Urothelium cell line (cell line): ENCODE data around the gene PGBD5.

ENCODE experiments used
- DNase-seq: peaks from one replicate; pipeline ENCODE4 v3.0.0; 2011; ENCODE audit warnings: low spot score, mixed read lengths
- FAIRE-seq: peaks from 2 replicates; lab custom pipeline; 2011; peaks lifted over from hg19 to GRCh38; lab: Jason Lieb, UNC

The PGBD5 gene

GRCh38 chr1:230398856-230399255 lies 27.3 kb downstream of the PGBD5 start:
- FAIRE-seq = no peak
- DNase-seq = no peak

DNA sequence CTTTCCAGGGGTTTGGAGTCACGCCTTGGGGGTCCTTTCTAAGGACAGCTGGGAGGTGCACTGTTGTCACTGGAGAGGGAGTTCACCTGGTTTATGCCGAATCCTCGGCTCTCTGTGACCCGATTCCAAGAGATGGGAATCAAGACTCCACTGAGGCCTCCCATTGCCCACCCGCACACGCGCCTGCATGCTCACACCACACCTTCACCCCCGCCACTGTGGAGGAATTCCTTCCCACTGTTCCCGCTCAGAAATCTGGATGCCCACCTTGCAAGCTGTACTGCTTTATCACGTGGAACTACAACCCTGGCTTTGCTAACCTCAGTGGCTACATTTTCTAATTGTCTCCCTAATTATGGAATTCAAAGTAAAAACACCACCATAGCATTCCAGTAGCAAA lies 29.2 kb downstream of the PGBD5 start:
- FAIRE-seq (no peak), DNase-seq (no peak)

GRCh38 chr1:230395932-230396331 lies 30.2 kb downstream of the PGBD5 start:
- FAIRE-seq = no peak
- DNase-seq = no peak

- DNase-seq (no peak), FAIRE-seq (no peak)
Observed at GRCh38 chr1:230394741-230395140, 31.4 kb downstream of the PGBD5 start.

DNA sequence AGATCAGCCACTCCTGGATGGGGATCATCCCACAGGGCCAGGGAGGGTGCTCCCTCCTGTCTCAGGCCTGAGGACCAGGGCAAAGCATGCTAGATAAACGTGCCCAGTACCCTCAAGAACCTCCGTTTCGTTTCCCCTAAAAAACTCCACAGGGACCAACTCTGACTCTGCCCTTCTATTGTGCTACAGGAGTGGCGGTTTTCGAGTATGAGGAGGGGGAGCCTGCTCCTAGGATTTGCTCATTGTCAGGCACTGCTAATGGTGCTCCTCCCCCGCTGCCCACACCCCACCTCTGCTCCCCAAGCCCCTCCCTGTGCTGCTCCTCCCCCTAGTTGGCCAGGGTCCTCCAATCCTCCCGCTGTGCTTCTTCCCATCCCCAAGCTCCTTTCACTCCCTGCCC lies 32.0 kb downstream of the PGBD5 start:
- no peak for DNase-seq
- FAIRE-seq = no peak

- no peak for FAIRE-seq
- no peak for DNase-seq
Observed at GRCh38 chr1:230393722-230394121, 32.4 kb downstream of the PGBD5 start.

DNA sequence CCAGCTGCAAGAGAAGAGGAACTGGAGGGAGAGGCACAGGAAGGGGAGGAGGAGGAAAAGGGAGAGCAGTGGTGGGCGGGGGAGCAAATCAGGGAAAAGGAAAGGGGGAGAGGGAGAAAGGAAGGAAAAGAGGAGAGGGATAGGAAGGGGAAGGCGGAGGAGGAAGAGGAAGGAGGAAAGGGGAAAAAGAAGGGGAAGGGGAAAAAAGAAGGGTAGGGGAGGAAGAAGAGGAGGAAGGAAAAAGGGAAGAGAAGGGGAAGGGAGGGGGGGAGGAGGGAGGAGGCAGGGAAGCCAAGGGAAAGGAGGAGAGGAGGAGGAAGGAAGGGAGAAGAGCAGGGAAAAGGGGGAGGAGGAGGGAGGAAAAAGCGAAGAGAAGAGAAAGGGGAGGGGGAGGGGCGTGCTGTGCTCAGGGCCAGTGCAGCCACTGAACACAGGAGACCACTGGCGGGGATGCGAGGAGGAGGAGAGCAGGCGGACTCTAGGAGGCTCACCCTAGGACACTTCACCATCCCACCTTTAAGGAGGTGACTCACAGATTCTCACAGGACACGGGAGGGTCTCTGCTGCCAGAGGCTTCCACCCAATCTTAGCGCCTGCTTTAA lies 33.1 kb downstream of the PGBD5 start:
- no peak for FAIRE-seq
- DNase-seq = no peak

DNA sequence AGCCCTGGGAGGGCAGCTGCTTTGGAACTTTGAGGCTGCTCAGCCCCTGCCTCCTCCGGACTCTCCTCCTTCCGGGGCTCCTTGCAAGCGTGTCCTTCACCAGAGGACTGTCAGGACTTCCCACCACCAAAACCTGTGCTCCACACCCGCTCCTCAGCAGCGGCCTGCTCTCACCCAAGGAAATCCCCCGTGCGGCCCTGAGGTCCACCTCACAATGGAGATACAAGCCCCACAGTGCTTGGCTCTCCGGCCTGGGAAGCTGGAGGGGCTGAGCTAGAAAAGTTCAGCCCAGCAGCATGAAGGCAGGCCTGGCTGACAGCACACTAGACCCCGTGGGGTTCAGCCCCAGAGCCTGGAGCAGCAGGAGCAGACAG lies 33.6 kb downstream of the PGBD5 start:
- no peak for FAIRE-seq

GRCh38 chr1:230391776-230392535 lies 34.2 kb downstream of the PGBD5 start:
- FAIRE-seq (no peak), DNase-seq (no peak)

More for the DNA sequence above, 33.6 kb downstream of the PGBD5 start:
- DNase-seq = no peak

DNA sequence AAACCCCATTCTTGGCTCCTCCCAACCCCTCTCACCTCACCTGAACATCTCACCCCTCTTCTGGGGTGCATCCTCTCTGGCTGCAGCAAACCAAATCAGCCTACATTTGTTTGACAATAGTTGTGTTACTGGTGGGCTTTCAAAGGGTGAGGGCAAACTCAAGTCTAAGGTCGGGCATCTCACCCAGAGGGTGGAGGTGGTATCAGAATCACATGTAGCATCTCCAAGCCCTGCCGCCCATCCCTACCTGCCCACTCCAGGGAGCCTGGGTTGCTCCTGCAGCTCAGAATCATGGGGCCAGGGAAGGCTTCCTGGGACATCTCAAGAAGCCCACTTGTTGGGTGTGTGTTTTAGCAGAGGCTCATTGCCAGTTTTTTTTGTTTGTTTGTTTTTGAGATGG lies 35.8 kb downstream of the PGBD5 start:
- DNase-seq (no peak), FAIRE-seq (no peak)

- no peak for DNase-seq
- FAIRE-seq = no peak
Observed at GRCh38 chr1:230387876-230388275, 38.3 kb downstream of the PGBD5 start.

- DNase-seq = no peak
- no peak for FAIRE-seq
Observed at GRCh38 chr1:230387296-230387695, 38.8 kb downstream of the PGBD5 start.

GRCh38 chr1:230386637-230387262 lies 39.4 kb downstream of the PGBD5 start:
- DNase-seq (no peak), FAIRE-seq (no peak)

- DNase-seq (no peak), FAIRE-seq (no peak)
Observed at GRCh38 chr1:230385930-230386329, 40.2 kb downstream of the PGBD5 start.

- no peak for FAIRE-seq
- no peak for DNase-seq
Observed at GRCh38 chr1:230385158-230385450, 41.0 kb downstream of the PGBD5 start.

DNA sequence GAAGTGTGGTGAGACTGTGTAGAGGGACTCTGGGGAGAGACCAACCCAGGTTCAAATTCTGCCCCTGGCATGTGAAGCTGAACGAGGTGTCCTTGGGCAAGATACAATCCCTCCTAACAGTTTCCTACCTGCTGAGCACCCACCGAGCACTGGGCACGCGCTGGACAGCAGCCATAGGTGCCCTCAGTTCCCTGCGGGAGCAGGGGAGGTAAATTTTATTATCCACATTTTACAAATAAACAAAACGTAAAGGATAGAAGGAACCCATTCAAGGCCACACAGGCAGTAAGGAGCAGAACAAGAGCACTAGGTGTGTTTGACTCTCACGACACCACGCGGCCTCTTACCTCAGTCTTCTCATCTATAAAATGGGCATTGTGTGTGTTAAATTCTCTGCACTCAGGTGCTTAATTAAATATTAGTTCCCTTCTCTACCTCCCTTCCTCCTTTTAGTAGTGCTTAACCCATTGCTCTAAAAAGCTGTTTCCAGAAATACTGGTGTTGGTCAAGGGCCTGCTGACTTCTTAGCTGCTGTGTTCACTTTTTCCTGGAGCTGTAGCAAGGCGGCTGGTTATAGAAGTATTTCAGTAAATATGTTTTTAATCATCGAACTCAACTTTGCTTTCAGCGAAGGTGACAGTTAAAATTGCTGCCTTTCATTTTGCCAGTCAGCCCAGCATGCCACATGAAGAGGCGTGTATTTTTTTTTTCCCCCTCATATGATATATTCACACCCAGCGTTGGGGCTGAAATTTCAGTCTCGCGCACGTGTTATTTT lies 41.6 kb downstream of the PGBD5 start:
- no peak for FAIRE-seq
- DNase-seq = no peak

DNA sequence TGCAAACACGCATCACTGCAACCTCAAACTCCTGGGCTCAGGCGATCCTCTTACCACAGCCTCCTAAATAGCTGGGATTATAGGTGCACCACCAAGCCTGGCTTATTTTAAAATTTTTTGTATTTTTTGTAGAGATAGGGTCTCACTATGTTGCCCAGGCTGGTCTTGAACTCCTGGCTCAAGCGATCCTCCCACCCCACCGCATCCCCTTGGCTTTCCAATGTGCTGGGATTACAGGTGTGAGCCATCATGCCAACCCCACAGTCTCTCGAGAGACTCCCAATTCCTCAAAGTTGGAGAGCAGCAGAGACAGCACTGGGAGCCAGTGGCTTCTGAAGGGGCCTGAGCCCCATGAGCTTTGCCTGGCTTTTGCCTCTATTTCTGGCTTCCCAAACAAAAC lies 42.7 kb downstream of the PGBD5 start:
- no peak for DNase-seq
- FAIRE-seq = no peak

DNA sequence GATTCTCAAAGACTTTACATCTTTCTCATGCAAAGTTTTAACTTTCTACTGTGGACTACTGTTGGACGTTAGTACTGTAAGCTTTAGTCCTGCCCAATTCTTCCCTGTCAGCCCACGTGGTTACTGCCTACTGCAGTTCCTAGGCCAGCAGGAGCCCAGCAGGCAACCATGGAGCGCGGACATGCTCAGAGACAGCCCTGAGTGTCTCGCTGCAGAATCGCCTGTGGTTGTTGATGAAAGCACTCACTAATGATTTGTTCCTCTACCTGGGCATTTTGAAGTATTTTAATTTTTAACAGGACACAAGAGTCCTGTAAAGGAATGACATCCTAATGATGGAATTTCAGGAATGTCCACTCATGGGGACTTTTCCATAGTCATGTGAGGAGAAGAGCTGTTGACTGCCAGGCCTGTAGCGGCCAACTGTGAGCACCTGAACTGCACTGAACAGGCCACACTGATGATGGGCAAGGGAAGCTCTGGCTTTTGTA lies 44.1 kb downstream of the PGBD5 start:
- FAIRE-seq (no peak), DNase-seq (peak; percentile 48)

GRCh38 chr1:230381585-230381984 lies 44.5 kb downstream of the PGBD5 start:
- FAIRE-seq = no peak
- no peak for DNase-seq

DNA sequence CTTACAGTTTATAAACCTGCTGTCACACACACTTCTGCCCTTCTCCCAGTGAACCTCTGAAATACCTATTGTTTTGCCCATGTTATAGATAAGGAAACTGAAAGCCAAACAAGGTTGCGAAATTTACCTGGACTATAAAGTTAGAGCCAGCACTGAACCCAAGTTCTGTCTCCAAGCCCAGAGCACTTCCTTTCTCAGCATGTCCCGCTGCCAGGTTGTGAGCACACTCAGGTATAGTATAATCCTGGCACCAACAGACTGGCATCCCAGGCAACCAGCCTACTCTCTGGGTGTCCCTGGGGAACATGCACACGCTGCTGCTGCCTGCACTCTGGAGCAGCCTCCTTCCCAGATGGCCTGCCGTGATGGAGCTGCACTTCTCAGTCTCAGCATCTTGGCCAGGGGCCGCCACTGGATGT lies 45.1 kb downstream of the PGBD5 start:
- FAIRE-seq = no peak
- no peak for DNase-seq

DNA sequence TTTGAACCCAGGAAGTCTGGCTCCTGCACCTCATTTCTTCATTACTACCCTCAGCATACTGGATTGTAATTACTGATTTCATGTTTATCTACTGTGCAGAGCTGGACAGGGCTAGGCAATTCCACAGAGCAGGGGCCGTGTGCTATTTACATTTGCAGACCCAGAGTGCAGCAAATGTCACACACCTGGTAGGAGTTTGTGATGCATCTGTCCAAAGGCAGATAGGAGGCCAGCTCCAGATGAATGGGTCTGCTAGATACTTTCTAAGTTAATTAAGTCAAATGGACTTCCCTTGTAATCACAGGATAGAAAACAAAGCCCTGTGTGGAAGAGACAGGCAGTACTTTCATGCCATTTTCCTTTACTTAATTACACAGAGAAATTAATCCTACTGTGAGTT lies 46.2 kb downstream of the PGBD5 start:
- FAIRE-seq (no peak), DNase-seq (no peak)

DNA sequence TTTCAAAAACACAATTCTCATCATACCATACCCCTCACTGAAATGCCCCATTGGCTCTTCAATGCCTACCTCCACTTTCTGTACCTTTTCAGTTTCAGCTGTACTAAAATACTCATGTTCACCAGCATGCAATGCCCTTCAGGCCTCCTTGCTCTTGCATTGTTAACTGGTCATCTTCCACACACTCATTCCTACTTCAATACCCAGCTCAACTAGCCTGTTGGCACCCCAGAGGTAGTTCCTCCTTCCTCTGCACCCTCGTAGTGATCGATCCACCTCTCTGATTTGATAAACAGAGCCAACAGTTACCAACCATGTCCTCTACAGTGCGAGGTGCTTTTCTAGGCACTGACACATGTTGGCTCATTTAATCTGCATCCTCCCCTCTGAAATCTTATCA lies 46.7 kb downstream of the PGBD5 start:
- FAIRE-seq (no peak), DNase-seq (no peak)
